HG03571 (cell line): Measurements from ENCODE around the gene TEAD1.

ENCODE experiments used
- ATAC-seq: cut with Tn5 transposase; IDR thresholded peaks from one replicate; pipeline ENCODE4 v1.9.1; 2021; ENCODE audit not compliant: unreplicated experiment

TEAD1 gene

GRCh38 chr11:12831471-12832202, 157.4 kb downstream of the TEAD1 start:
- ATAC-seq, result no peak

- ATAC-seq, result no peak
Measured at GRCh38 chr11:12832480-12833224, 158.4 kb downstream of the TEAD1 start.

GRCh38 chr11:12834166-12834565, 159.9 kb downstream of the TEAD1 start:
- no peak for ATAC-seq

- ATAC-seq, result no peak
Measured at GRCh38 chr11:12834630-12835029, 160.4 kb downstream of the TEAD1 start.

GRCh38 chr11:12835286-12835685, 161.1 kb downstream of the TEAD1 start:
- no peak for ATAC-seq

- ATAC-seq, result no peak
Measured at GRCh38 chr11:12838463-12839123, 164.4 kb downstream of the TEAD1 start.

- no peak for ATAC-seq
Measured at GRCh38 chr11:12840871-12841660, 166.8 kb downstream of the TEAD1 start.

GRCh38 chr11:12841946-12842630, 167.9 kb downstream of the TEAD1 start:
- ATAC-seq, result no peak

- no peak for ATAC-seq
Measured at GRCh38 chr11:12842933-12843636, 168.9 kb downstream of the TEAD1 start.

GRCh38 chr11:12845163-12845562, 170.9 kb downstream of the TEAD1 start:
- no peak for ATAC-seq

- ATAC-seq, result no peak
Measured at GRCh38 chr11:12845739-12846358, 171.6 kb downstream of the TEAD1 start.

- ATAC-seq, result no peak
Measured at GRCh38 chr11:12846786-12847615, 172.8 kb downstream of the TEAD1 start.

- ATAC-seq, result no peak
Measured at GRCh38 chr11:12848413-12848812, 174.2 kb downstream of the TEAD1 start.

GRCh38 chr11:12853325-12853651, 179.1 kb downstream of the TEAD1 start:
- no peak for ATAC-seq

- no peak for ATAC-seq
Measured at GRCh38 chr11:12853652-12854296, 179.6 kb downstream of the TEAD1 start.

- ATAC-seq, result no peak
Measured at GRCh38 chr11:12854297-12854661, 180.1 kb downstream of the TEAD1 start.

GRCh38 chr11:12854829-12855228, 180.6 kb downstream of the TEAD1 start:
- ATAC-seq, result no peak

- no peak for ATAC-seq
Measured at GRCh38 chr11:12856338-12856737, 182.1 kb downstream of the TEAD1 start.
